ENCODE results near the gene NTRK3. TPM values are rescaled to one million over a fixed set of nuclear protein-coding genes. Genes with fewer than 3 reads are reported as not detected.

The NTRK3 gene
- total RNA-seq, 1 experiment from 2014 or later: not detected

- BruUV-seq (replicated peaks): no TSS peak
- POLR2A ChIA-PET (ENCODE audit: unreplicated experiment): no interaction called here
- CTCF ChIA-PET: no interaction called here
- H2AFZ ChIP-seq (ENCODE audit: low read length): no peak overlapping the region
- DNase-seq (no peak), ATAC-seq (no peak)
- intact Hi-C loops (cut with micrococcal nuclease): no loop called here
- TF ChIP-seq CTCF (conservative IDR thresholded peaks at IDR 0.05; ENCODE audit: low read depth, low read length) (no peak; the same call in 1 of the 2 replicates), EZH2phosphoT487 (IDR thresholded peaks at IDR 0.05; ENCODE audit: borderline replicate concordance, low read length) (no peak), EZH2 (IDR thresholded peaks at IDR 0.05; ENCODE audit: low read length, unreplicated experiment) (no peak)
- peaks cover 44% of the 10 kb centered on the region for H3K27me3 ChIP-seq (ENCODE audit: low read length)
- no peaks in the 10 kb centered on the region for H3F3A ChIP-seq (ENCODE audit: low read length, unreplicated experiment)
- H3K27ac ChIP-seq (ENCODE audit: low read length): no peak overlapping the region
- no peaks in the 10 kb centered on the region for H3K36me3 ChIP-seq (ENCODE audit: low read depth, low read length)
- no peaks in the 10 kb centered on the region for H3K4me1 ChIP-seq (ENCODE audit: insufficient read depth, low read length)
- no peak overlapping the region for H3K4me3 ChIP-seq (ENCODE audit: low read length)
- H4K20me1 ChIP-seq (ENCODE audit: low read length): no peaks in the 10 kb centered on the region
- no peaks in the 10 kb centered on the region for H3K9me2 ChIP-seq (replicated peaks; ENCODE audit: low read length)
- H3K4me2 ChIP-seq (ENCODE audit: low read length): no peak overlapping the region
- no peaks in the 10 kb centered on the region for H3K9me3 ChIP-seq (ENCODE audit: low read length)
- no peak overlapping the region for H3K9ac ChIP-seq (ENCODE audit: low read length)
- H3K79me2 ChIP-seq (ENCODE audit: low read length): no peaks in the 10 kb centered on the region
These were observed 1.6 kb upstream of the NTRK3 start for GRCh38 chr15:88258093-88258641.

GRCh38 chr15:88257311-88258092, 963 bp upstream of the NTRK3 start:
- no peak overlapping the region for H3K4me3 ChIP-seq (ENCODE audit: low read length)
- H3K79me2 ChIP-seq (ENCODE audit: low read length): no peaks in the 10 kb centered on the region
- no peak overlapping the region for H3K9ac ChIP-seq (ENCODE audit: low read length)
- ATAC-seq: no peak
- H4K20me1 ChIP-seq (ENCODE audit: low read length): no peaks in the 10 kb centered on the region
- TF ChIP-seq EZH2 (IDR thresholded peaks at IDR 0.05; ENCODE audit: low read length, unreplicated experiment) (no peak), EZH2phosphoT487 (IDR thresholded peaks at IDR 0.05; ENCODE audit: borderline replicate concordance, low read length) (no peak), CTCF (conservative IDR thresholded peaks at IDR 0.05; ENCODE audit: low read depth, low read length) (no peak)
- H3F3A ChIP-seq (ENCODE audit: low read length, unreplicated experiment): no peaks in the 10 kb centered on the region
- no peak overlapping the region for H2AFZ ChIP-seq (ENCODE audit: low read length)
- H3K4me2 ChIP-seq (ENCODE audit: low read length): no peak overlapping the region
- H3K27me3 ChIP-seq (ENCODE audit: low read length): peaks cover 44% of the 10 kb centered on the region
- intact Hi-C loops (cut with micrococcal nuclease): no loop called here
- H3K27ac ChIP-seq (ENCODE audit: low read length): no peak overlapping the region
- no peaks in the 10 kb centered on the region for H3K36me3 ChIP-seq (ENCODE audit: low read depth, low read length)
- no peaks in the 10 kb centered on the region for H3K4me1 ChIP-seq (ENCODE audit: insufficient read depth, low read length)
- no TSS peak for BruUV-seq (replicated peaks)
- H3K9me2 ChIP-seq (replicated peaks; ENCODE audit: low read length): no peaks in the 10 kb centered on the region
- no peaks in the 10 kb centered on the region for H3K9me3 ChIP-seq (ENCODE audit: low read length)
- CTCF ChIA-PET: interaction anchor here (0.7 kb wide), 1 partner anchor 17 kb away, joined by 9 read pairs; no protein-coding TSS in a partner anchor
- POLR2A ChIA-PET (ENCODE audit: unreplicated experiment): no interaction called here
- DNase-seq: no peak

All from PC-3 (cell line).